HG03108 (cell line): ENCODE data around the gene SPSB1.
"Not testable (repeated sequence)": the region's sequence is repeated elsewhere in the genome, so short reads cannot be mapped to it uniquely, and the experiment has no call there.

Source experiments
- ATAC-seq: cut with Tn5 transposase; IDR thresholded peaks from one replicate; pipeline ENCODE4 v1.9.1; 2021; ENCODE audit warnings: moderate library complexity; ENCODE audit not compliant: unreplicated experiment

SPSB1 gene

DNA sequence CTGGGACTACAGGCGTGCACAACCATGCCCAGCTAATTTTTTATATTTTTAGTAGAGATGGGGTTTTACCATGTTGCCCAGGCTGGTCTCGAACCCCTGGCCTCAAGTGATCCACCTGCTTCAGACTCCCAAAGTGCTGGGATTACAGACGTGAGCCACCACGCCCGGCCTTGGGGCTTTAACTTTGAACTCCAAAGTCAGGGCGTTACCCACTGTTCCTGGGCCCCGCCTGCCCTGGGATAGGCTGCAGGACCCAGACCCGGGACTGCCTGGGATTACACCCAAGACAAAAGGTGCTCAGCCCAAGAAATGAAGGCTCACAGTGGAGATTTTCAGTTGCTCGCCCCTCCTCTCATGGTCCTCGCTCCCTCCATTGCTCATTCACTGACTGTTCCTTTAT lies 92.7 kb downstream of the SPSB1 start:
- ATAC-seq, result not testable (repeated sequence)

DNA sequence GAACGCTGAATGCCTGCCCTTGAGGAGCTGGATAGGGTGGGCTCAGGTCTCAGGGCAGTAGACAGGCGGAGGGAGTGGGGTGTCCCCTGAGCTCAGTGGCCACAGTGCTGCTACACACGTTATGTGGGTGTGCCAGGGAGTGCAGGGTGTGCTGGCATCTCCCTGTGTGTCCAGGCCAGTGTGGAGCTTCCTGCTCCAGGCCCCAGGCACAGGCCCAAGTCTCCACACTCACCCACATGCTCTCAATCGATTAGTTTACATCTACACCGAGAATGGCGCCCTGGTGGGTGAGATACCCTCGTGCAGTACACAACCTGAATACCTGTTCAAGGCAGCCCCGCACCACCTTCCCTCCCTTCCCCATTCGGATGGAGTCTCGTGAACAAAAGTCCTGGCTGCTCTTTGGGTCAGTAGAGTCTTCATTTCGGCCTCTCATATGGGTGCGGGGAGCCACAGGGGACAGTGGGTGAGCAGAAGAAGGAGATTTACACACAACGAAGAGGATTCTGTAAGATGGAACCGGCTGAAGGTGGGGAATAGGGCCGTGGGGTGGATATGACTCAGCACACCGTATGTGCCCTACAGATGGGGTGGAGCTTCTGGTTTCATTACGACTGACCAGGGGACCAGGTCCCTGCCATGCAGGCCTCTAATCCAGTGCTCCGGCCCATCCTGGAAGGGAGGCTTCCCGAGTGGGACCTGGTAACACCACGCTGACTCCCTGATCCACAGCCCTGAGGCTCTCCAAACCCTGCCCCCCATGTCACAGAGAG lies 93.3 kb downstream of the SPSB1 start:
- no peak for ATAC-seq

DNA sequence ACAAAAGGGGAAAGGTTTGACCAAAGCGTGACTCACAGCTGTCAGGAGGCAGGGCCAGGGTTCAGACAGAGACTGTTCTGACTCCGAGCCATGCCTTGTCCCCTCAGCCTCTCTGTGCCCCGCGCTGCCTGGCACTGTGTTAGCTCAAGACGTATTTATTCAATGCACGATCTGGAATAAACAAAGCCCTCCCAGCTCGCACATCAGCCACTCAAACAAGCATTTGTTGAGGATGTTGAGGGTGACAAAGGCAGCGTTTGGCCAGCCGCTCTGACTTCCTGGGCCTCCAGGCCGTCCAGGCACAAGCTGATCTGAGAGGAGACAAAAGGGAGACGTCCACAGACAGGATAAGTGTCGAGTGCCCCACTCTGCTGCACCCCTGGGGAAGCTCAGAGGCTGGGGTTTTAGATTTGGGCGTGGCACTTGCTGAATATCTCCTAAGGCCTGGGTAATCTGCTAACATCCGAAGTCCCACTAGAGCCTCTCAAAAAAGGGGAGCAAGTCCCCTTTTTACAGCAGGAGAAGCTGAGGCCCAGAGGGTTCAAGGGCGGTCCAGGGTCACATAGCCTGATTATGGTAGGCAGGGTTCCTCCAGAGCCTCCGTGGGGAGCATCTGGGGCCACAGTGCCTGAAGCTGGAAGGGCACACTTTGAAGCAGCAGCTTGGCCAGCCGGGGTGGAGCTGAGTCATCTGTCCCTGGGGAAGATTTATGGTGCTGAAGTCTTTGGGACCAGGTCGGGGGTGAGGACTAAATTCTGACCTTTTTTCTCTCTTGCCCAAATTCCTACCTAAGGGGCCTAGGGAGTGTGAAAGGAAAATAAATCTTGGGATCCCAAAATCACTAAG lies 95.9 kb downstream of the SPSB1 start:
- no peak for ATAC-seq

- ATAC-seq, result no peak
Measured at GRCh38 chr1:9389968-9390367, 97.3 kb downstream of the SPSB1 start.

DNA sequence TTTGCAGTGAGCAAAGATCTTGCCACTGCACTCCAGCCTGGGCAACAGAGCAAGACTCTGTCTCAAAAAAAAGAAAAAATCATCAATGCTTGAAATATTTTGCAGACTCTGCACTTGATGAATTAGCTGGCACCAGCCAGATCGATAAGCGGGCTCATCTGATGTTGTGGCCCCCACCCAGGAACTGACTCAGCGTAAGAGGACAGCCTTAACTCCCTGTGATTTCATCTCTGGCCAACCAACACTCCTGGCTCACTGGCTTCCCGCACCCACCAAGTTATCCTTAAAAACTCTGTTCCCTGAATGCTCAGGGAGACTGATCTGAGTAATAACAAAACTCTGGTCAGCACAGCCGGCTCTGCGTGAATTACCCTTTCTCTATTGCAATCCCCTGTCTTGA lies 98.9 kb downstream of the SPSB1 start:
- no peak for ATAC-seq

GRCh38 chr1:9394010-9394409 lies 101.3 kb downstream of the SPSB1 start:
- ATAC-seq, result no peak

DNA sequence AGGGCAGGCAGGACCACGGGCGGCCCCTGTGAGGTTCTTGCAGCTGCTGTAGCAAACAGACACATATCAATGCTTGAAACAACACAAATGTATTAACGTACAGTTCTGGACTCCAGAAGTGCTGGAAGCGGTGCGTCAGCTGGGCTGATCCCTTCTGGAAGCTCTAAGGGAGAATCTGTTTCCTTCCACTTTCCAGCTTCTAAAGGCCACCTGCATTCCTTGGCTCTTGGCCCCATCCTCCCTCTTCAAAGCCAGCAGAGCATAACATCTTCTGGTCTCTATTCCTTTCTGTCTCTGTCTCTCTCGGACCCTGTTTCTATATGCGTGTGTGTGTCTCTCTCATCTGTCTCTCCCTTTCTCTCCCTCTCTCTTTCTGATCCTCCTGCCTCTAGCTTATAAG lies 102.3 kb downstream of the SPSB1 start:
- ATAC-seq, result no peak

GRCh38 chr1:9397047-9397446 lies 104.4 kb downstream of the SPSB1 start:
- ATAC-seq, result no peak

GRCh38 chr1:9397997-9398526 lies 105.4 kb downstream of the SPSB1 start:
- no peak for ATAC-seq

DNA sequence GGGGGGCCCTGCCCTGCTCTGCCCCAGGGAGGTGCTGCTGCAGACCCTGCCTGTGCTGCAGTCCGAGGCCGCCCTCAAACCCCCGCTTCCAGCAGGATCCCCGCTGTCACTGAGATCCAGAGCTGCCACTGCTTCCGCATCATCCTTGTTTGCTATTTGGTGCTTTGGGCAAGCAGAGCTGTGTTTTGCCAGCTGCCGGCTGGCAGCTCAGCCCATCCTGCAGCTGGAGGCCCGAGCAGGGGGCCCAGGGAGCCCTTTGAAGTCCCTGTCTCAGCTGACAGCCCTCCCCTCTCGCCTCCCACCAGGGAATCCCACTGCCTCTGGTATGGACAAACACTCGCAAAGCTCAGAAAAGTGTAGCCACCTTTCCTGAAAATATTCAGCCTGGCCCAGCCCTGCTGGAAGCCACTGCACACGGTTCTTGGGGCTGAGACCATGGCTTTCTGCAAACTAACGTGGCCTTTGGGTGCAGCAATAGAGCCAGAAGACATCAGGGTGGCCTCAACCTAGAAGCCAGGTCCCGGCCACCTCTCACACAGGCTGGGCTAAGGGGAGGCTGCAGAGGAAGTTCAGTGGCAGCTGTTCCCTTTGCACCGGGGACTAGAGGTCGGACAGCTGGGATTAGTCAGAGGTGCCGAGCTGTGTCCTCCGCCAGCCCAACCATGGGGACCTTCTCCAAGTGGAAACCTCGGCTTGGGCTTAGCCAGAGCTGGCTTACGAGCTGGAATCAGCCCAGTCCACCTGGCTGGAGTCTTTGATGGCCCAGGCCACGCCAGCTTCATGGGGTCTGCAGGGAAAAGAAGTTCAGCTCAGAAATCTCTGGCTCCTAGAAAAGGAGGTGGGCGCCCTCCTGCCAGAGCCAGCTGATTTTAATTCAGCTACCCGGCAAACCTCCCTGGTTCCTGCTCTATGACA lies 107.1 kb downstream of the SPSB1 start:
- no peak for ATAC-seq

GRCh38 chr1:9400425-9401079 lies 107.9 kb downstream of the SPSB1 start:
- no peak for ATAC-seq

DNA sequence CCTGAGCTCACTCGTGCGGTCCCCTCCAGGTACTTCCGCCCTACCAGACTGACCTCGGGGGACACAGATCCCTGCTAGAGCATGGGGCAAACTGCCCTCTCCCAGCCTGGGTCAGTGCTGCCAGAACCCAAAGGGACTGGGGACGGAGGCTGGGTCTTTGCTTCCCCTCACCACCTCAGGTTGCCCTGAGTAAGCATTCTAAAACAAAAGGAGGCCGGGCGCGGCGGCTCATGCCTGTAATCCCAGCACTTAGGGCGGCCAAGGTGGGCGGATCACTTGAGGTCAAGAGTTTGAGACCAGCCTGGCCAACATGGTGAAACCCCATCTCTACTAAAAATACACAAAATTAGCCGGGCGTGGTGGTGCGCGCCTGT lies 108.4 kb downstream of the SPSB1 start:
- no peak for ATAC-seq

DNA sequence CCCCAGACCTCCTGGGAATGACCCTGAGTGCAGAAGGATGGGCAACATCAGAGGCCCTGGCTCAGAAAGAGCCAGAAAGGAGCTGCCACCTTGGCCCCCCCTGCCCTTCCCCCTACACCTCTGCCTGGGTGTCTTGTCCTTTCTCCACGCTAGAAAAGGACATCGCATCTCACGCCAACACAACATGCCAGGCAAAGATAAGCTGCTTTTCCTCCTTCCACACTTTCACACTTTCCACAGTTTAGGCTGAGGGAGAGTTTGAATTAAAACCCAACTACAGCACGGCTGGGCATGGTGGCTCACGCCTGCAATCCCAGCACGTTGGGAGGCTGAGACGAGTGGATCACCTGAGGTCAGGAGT lies 109.5 kb downstream of the SPSB1 start:
- no peak for ATAC-seq

DNA sequence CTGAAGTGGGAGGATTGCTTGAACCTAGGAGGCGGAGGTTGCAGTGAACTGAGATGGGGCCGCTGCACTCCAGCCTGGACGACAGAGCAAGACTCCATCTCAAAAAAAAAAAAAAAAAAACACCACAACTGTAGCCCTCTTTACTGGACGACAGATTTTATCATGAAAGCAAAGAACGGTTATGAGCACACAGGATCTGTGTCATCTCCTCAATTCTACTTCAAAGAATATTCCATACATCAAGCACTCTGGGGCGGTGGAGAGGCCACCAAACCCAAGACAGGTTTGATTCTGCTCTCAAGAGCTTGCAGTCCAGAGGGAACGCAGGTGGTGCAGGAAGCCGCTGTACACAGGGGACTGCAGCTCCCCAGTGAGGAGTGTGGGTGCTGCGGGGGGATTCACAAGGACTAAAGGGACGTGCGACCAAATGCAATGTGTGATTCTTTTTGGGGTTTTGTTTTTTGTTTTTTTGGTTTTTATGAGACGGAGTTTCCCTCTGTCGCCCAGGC lies 110.1 kb downstream of the SPSB1 start:
- ATAC-seq, result no peak

- no peak for ATAC-seq
Measured at GRCh38 chr1:9404117-9404914, 111.6 kb downstream of the SPSB1 start.

DNA sequence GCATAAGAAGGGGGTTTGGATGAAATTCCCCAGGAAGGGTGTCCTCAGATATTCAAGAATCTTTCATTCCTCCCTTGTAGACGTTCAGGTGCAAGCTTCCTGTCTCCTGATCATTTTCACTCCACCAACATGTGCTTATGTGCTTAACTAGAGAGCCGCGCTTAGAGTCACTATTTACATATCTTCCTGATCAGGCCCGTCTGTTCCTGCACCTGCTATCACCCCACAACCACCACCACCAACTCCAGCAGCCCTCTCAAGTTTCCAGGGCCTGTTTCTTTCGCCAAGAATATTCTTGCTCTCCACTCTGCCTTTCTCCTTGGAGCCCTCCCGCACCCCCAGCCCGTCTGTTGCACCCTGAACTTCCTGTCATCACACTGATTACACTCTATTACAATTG lies 113.4 kb downstream of the SPSB1 start:
- ATAC-seq, result no peak

GRCh38 chr1:9410737-9411297 lies 118.1 kb downstream of the SPSB1 start:
- ATAC-seq, result no peak

DNA sequence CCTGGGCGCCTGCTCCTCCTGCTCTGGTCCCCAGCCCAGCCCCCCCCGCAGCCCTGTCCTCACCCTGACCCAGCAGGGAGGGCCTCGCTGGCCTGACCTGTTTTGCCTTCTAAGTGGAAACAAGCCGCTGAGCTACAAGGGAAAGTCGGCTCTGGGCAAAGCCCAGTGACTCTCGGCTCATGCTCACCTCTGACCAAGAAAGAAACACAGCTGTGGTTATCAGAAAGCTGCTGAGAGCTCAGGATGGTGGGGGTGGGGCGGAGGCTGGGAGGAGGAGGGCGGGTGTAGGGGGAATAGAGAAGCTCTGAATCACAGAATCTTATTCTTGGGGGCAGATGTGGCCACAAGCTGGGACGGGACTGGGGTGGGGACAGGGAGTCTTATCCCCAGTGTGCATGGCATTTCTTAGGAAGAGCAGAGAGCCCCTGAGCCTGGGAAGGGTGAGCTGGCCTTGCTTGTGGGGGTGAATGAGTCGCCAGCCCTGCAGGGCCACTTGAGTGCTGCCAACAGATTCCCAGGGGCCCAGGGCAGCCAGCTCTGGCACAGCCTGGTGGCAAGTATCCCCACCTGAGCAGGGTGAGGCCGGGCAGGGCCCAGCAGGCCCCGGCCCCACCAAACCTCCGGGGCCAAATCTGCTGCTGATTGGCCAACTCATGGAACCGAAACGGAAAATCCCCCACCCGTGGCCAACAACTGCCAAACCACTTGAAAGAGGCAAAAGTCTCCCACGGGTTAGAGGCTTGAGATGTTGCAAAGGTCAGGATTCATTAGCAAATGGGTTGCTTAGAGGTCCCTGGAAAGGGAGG lies 120.6 kb downstream of the SPSB1 start:
- peak; percentile 62 for ATAC-seq

DNA sequence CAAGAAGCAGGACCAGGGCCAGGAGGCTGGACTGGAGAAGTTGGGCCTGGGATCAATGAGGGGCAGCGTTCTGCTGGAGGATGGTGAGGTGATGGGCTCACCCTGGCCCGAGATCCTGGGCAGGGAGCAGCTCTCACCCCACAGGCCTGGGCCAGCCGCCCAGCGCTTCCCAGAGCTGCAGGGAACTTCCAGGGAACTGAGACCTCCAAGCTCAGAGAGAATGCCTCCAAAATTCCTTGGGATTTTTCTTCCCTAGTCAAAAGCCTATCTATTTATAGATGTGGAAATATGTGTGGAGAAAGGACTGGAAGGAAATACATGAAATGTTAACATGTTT lies 121.2 kb downstream of the SPSB1 start:
- ATAC-seq, result no peak
